Duodenal mucosa (tissue), 2 donors: ENCODE results near the gene ZWINT.

ENCODE experiments used
- H3K27ac ChIP-seq: one replicate; pipeline ENCODE4 v1.7.0; 2013; ENCODE audit warnings: low read depth, low read length
- H3K27me3 ChIP-seq, 2 donors: one replicate each; pipeline ENCODE4 v1.7.0; 2013; ENCODE audit warnings: low read length in 2 of 2, control low read depth in 1 of 2; ENCODE audit not compliant: insufficient read depth in 2 of 2, control insufficient read depth in 1 of 2
- H3K36me3 ChIP-seq, 2 donors: one replicate each; pipeline ENCODE4 v1.7.0; 2013; ENCODE audit warnings: low read length in 2 of 2, control low read depth in 1 of 2; ENCODE audit not compliant: insufficient read depth in 2 of 2, control insufficient read depth in 1 of 2
- H3K4me1 ChIP-seq, 2 donors: one replicate each; pipeline ENCODE4 v1.7.0; 2013; ENCODE audit warnings: low read length in 2 of 2, control low read depth in 1 of 2; ENCODE audit not compliant: insufficient read depth in 2 of 2, control insufficient read depth in 1 of 2
- H3K4me3 ChIP-seq, 2 donors: one replicate each; pipeline ENCODE4 v1.7.0; 2013; ENCODE audit warnings: low read length in 2 of 2, low read depth in 1 of 2
- H3K9ac ChIP-seq, 2 donors: one replicate each; pipeline ENCODE4 v1.7.0; 2013; ENCODE audit warnings: low read length in 2 of 2, low read depth in 1 of 2
- H3K9me3 ChIP-seq, 2 donors: one replicate each; pipeline ENCODE4 v1.7.0; 2013; ENCODE audit warnings: low read length in 2 of 2, control low read depth in 1 of 2; ENCODE audit not compliant: control insufficient read depth in 1 of 2

Gene ZWINT, protein sequence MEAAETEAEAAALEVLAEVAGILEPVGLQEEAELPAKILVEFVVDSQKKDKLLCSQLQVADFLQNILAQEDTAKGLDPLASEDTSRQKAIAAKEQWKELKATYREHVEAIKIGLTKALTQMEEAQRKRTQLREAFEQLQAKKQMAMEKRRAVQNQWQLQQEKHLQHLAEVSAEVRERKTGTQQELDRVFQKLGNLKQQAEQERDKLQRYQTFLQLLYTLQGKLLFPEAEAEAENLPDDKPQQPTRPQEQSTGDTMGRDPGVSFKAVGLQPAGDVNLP

DNA sequence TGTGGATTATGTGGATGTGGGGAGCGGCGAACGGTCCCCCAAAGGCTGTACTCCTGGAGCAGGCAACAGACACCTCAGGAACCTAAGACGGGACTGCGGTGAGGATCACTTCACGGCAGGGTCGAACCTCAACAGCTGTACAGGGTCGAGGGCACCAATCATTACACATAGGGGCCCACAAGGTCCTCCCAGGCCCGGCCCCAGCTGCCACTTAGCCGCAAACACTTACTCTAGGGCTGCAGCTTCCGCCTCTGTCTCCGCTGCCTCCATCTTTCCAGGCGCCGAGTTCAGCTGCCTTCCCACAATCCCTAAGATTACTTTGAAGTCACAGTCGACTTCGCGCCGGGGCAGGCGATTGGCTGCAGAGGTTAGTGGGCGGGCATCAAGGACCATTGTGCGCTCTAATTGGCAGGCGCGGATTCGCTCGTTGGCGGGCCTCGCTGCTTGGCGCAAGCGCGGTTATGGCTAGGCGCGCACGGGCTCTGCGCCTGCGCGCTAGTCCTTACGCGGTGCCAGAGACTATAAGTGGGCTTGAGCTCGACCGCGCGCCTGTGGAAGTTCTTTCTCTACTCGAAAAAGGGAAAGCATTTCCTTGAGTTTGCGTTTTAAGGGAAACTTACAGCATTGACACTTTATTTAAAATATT is at the start of gene ZWINT:
ZWINT (minus strand) TSS at position 293 of the 646 bp plus-strand sequence; CDS start at position 270, 23 bp downstream.
- H3K27ac ChIP-seq = no peak within 1 kb of the TSS
- H3K4me1 ChIP-seq = peaks cover 10 to 11% of the 10 kb centered on the region in 2 donors
- H3K9ac ChIP-seq = peak within 1 kb of the TSS; percentile 73 to 85

DNA sequence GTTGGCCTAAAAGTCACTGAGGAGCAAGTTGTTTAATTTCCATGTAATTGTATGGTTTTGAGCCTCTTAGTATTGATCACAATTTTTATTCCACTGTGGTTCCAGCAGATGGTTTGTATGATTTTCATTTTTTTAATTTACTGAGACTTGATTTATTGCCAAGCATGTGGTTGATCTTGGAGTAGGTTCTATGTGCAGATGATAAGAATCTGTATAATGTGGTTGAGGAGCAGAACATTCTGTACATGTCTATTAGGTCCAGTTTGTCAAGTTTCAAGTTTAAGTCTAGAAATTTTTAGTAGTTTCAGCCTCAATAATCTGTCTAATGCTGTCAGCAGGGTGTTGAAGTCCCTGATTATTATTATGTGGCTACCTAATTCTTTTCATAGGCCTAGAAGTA is 22.7 kb upstream of the ZWINT start:
- Histone ChIP-seq H3K4me3 (no peak overlapping the region), H3K4me1 (no peaks in the 10 kb centered on the region), H3K9ac (no peak overlapping the region), H3K9me3 (no peaks in the 10 kb centered on the region), H3K27ac (no peak overlapping the region), H3K27me3 (no peaks in the 10 kb centered on the region), H3K36me3 (no peaks in the 10 kb centered on the region)

More for the DNA sequence above, at the start of gene ZWINT:
- Histone ChIP-seq H3K4me3 (peak within 1 kb of the TSS; percentile 87 to 96), H3K36me3 (peaks cover 0 to 7% of the 10 kb centered on the region in 2 donors), H3K27me3 (no peaks in the 10 kb centered on the region), H3K9me3 (no peaks in the 10 kb centered on the region)

DNA sequence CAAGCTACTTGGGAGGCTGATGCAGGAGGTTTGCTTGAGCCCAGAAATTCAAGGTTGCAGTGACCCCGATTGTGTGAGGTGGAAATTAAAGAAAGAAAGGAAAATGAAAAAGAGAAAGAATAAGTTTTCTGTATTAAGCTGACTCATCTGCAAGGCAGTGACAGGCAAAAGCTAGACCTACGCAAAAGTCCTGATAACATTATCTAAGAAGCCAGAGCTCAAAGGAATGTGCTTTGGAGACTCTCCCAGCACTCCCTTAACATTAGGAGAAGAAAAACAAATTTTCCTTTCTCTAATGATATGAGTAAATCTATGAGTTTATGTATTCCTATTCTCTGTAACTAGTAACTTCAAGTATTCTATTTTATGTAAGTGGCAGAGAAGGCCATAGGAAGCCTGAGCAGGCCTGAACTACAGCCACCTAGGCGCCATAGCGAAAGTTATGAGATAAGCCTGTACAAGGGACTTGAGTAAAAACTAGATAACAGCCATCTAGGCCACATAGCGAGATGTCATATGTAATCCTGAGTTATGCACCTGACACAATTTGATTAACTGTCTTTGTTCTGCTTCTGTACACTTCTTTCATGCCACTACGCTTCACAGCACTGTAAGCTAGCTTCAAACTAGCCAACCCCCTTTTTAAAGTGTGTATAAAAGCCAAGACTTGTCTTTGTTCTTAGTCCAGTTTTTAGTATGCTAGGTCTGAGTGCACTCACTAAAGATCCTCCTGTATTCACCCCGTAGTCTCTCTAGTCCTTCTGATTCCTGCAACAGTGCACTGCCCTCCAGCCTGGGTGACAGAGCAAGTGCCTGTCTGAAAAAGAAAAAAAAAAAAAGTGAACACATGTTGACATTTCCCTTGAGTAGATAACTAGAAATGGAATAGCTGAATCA is 9.4 kb upstream of the ZWINT start:
- Histone ChIP-seq H3K27me3 (no peaks in the 10 kb centered on the region), H3K9ac (no peak overlapping the region), H3K4me3 (no peak overlapping the region), H3K4me1 (no peaks in the 10 kb centered on the region), H3K9me3 (peaks cover 16 to 18% of the 10 kb centered on the region in 2 donors), H3K27ac (no peak overlapping the region), H3K36me3 (no peaks in the 10 kb centered on the region)

DNA sequence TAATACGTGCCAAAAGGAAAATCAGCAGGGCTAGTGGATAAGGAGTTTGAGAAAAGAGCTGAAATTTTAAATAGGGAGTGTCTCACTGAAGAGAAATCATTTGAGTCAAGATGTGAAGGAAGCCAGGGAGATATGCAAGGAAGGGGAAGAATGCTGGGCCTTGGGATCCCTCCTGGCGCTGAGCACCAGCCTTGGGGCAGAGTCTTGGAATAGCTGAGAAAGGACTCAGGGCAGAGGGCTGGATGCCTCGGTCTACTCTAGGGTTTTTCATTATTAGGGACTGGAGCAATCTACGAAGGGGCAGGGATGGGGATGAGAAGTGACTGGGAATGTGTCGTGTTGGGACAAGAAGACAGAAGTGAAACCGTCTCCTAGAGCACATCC is 484 bp downstream of the ZWINT start:
- H3K27ac ChIP-seq = no peak overlapping the region
- H3K9ac ChIP-seq = peak overlapping the region; percentile 59 to 85
- H3K27me3 ChIP-seq = no peaks in the 10 kb centered on the region
- peak overlapping the region; percentile 87 to 96 for H3K4me3 ChIP-seq
- H3K9me3 ChIP-seq = no peaks in the 10 kb centered on the region
- peaks cover 10 to 11% of the 10 kb centered on the region in 2 donors for H3K4me1 ChIP-seq
- peaks cover 0 to 7% of the 10 kb centered on the region in 2 donors for H3K36me3 ChIP-seq

- H3K27ac ChIP-seq = no peak overlapping the region
- peaks cover 10 to 11% of the 10 kb centered on the region in 2 donors for H3K4me1 ChIP-seq
- H3K27me3 ChIP-seq = no peaks in the 10 kb centered on the region
- H3K9ac ChIP-seq = no peak overlapping the region
- no peaks in the 10 kb centered on the region for H3K9me3 ChIP-seq
- H3K36me3 ChIP-seq = peaks cover 0 to 7% of the 10 kb centered on the region in 2 donors
- peak overlapping the region; percentile 87 to 96 for H3K4me3 ChIP-seq
Measured at GRCh38 chr10:56359837-56360236, 1.2 kb downstream of the ZWINT start.

DNA sequence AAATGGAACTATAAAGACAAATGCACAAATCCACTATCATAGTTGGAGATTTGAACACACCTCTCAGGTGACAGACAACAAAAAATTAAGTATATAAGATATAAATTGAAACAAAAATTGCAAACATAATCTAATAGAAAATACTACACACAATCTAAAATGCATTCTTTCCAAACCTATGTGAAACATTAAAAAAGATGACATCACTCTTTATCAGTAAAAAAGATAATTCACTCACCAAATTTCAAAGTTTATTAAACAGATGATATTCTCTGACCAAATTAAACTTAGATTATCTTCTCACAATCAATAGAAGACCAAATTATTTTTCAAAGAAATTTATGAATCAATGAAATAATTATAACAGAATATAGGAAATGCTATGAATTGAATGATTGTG is 4.0 kb downstream of the ZWINT start:
- Histone ChIP-seq H3K4me3 (no peak overlapping the region), H3K4me1 (peaks cover 10 to 11% of the 10 kb centered on the region in 2 donors), H3K27me3 (no peaks in the 10 kb centered on the region), H3K36me3 (peaks cover 0 to 7% of the 10 kb centered on the region in 2 donors), H3K9ac (no peak overlapping the region), H3K9me3 (no peaks in the 10 kb centered on the region), H3K27ac (no peak overlapping the region)

DNA sequence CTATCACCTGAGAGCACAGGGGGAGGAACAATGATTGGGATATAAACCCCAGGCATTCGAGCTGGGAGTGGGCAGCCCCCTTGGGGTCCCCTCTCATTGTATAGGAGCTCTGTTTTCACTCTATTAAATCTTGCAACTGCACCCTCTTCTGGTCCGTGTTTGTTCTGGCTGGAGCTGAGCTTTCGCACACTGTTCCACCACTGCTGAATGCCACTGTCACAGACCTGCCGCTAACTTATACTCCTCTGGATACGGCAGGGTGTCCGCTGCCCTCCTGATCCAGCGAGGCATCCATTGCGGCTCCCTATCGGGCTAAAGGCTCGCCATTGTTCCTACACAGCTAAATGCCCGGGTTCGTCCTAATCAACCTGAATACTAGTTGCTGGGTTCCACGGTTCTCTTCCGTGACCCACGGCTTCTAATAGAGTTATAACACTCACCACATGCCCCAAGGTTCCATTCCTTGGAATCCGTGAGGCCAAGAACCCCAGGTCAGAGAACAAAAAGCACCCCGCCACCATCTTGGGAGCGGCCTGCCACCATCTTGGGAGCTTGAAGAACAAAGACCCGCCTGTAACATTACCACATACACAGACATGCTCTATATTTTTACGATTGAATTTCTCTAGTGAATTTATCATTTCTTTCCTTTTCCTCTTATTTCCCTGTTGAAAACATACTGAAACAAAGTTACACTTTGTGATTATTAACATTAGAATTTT is 9.0 kb downstream of the ZWINT start:
- no peaks in the 10 kb centered on the region for H3K9me3 ChIP-seq
- no peaks in the 10 kb centered on the region for H3K4me1 ChIP-seq
- no peak overlapping the region for H3K27ac ChIP-seq
- H3K4me3 ChIP-seq = no peak overlapping the region
- H3K27me3 ChIP-seq = no peaks in the 10 kb centered on the region
- H3K9ac ChIP-seq = no peak overlapping the region
- no peaks in the 10 kb centered on the region for H3K36me3 ChIP-seq

DNA sequence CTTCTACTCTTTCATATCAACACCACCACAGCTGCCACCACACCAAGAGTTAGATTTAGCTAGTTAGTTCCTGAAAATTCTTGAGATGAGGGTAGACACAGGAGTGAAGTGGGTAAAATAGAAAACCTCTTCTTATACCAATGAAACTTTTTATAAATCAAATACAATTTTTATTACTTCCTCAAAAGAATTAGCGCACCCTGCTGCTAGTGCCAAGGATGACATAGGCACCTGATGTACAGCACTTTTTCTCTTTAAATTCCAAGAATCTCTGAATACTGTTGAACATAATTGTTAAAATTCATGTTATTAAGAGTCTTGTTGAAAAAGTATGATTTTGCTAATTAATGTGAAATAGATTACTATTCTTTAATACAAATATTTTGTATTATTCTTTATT is 11.4 kb downstream of the ZWINT start:
- no peaks in the 10 kb centered on the region for H3K4me1 ChIP-seq
- H3K27me3 ChIP-seq = no peaks in the 10 kb centered on the region
- H3K4me3 ChIP-seq = no peak overlapping the region
- no peak overlapping the region for H3K9ac ChIP-seq
- H3K36me3 ChIP-seq = no peaks in the 10 kb centered on the region
- no peaks in the 10 kb centered on the region for H3K9me3 ChIP-seq
- H3K27ac ChIP-seq = no peak overlapping the region

DNA sequence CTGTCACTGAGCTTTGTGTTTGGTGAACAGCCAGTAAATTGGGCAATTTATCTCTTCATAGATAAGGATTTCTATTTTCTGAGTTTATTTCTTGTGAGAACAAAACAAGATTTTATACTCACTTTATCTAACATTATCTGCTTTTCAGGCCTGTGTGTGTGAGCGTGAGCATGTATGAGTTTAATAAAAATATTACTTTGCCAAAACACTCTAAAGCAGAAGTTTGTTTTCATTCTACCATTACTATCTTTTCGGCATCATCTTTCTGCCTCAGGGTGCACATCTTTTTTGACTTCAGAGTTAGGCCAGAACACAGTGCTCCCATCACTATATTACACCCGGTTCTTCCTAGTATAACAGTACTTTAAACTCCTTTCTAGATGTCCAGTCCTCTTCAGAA is 13.0 kb downstream of the ZWINT start:
- H3K27me3 ChIP-seq = no peaks in the 10 kb centered on the region
- no peaks in the 10 kb centered on the region for H3K9me3 ChIP-seq
- no peak overlapping the region for H3K4me3 ChIP-seq
- no peak overlapping the region for H3K27ac ChIP-seq
- H3K4me1 ChIP-seq = no peaks in the 10 kb centered on the region
- H3K36me3 ChIP-seq = no peaks in the 10 kb centered on the region
- H3K9ac ChIP-seq = no peak overlapping the region
